ENCODE measurements around the gene RPS19BP1.

GRCh38 chr22:39492186-39492585 lies 40.4 kb downstream of the RPS19BP1 start:
- TF ChIP-seq POLR2A (IDR thresholded peaks at IDR 0.05; ENCODE audit: low read depth, low read length) (no peak), POLR2AphosphoS5 (IDR thresholded peaks at IDR 0.05; ENCODE audit: low read depth, low read length) (no peak), POU2F2 (IDR thresholded peaks at IDR 0.05; ENCODE audit: low read depth, low read length) (no peak), TAF1 (IDR thresholded peaks at IDR 0.05; ENCODE audit: low read depth, low read length) (no peak), PAX5 (IDR thresholded peaks at IDR 0.05; ENCODE audit: insufficient read depth, low read length, severe bottlenecking) (no peak)

All from GM12891 (cell line).